ENCODE measurements around the gene ARL14EP.

ARL14EP gene

GRCh38 chr11:30380846-30381245, 57.9 kb downstream of the ARL14EP start:
- Histone ChIP-seq H3K36me3 (ENCODE audit: control insufficient read depth, insufficient read depth, low read length) (no peaks in the 10 kb centered on the region), H3K4me1 (ENCODE audit: control insufficient read depth, insufficient read depth, low read length, poor library complexity, severe bottlenecking) (no peaks in the 10 kb centered on the region), H3K4me3 (ENCODE audit: extremely low read depth, insufficient read depth, low read length, poor library complexity, severe bottlenecking) (no peak overlapping the region), H3K27ac (ENCODE audit: low read depth, low read length, severe bottlenecking) (no peak overlapping the region), H3K9me3 (ENCODE audit: control insufficient read depth, low read length) (no peaks in the 10 kb centered on the region)

- Histone ChIP-seq H3K4me3 (ENCODE audit: extremely low read depth, insufficient read depth, low read length, poor library complexity, severe bottlenecking) (no peak overlapping the region), H3K36me3 (ENCODE audit: control insufficient read depth, insufficient read depth, low read length) (no peaks in the 10 kb centered on the region), H3K9me3 (ENCODE audit: control insufficient read depth, low read length) (no peaks in the 10 kb centered on the region), H3K4me1 (ENCODE audit: control insufficient read depth, insufficient read depth, low read length, poor library complexity, severe bottlenecking) (no peaks in the 10 kb centered on the region), H3K27ac (ENCODE audit: low read depth, low read length, severe bottlenecking) (no peak overlapping the region)
- no CpG with 5 or more reads among the region's 2 CpGs for WGBS, 2 experiments (ENCODE audit: insufficient coverage in 2 of 2)
These were observed 59.0 kb downstream of the ARL14EP start for GRCh38 chr11:30381879-30382278.

All from mesodermal cell (in vitro differentiated cells).